NCI-H1436 (cell line): Measurements from ENCODE around the gene POLR2J2.
"Not testable (repeated sequence)": the region's sequence is repeated elsewhere in the genome, so short reads cannot be mapped to it uniquely, and the experiment has no call there.

Experiments
- DNase-seq: peaks from one replicate; lab custom pipeline; 2025; lab: John Stamatoyannopoulos, UW

POLR2J2 gene

GRCh38 chr7:102671166-102671955, at the start of gene POLR2J2:
Gene POLR2J2, minus strand, starts transcription at chr7:102671663. Its CDS starts 62 bp downstream, at chr7:102671601.
- DNase-seq, result not testable (repeated sequence)

- DNase-seq, result not testable (repeated sequence)
These were observed 47.0 kb upstream of the POLR2J2 start for GRCh38 chr7:102718491-102718890.

- not testable (repeated sequence) for DNase-seq
These were observed 44.3 kb upstream of the POLR2J2 start for GRCh38 chr7:102715718-102716117.

- DNase-seq, result not testable (repeated sequence)
These were observed 43.5 kb upstream of the POLR2J2 start for GRCh38 chr7:102714774-102715522.

- not testable (repeated sequence) for DNase-seq
These were observed 42.2 kb upstream of the POLR2J2 start for GRCh38 chr7:102713691-102714080.

GRCh38 chr7:102713011-102713690, 41.7 kb upstream of the POLR2J2 start:
- DNase-seq, result not testable (repeated sequence)

- DNase-seq, result not testable (repeated sequence)
These were observed 27.7 kb upstream of the POLR2J2 start for GRCh38 chr7:102698962-102699750.

GRCh38 chr7:102697642-102698512, 26.4 kb upstream of the POLR2J2 start:
- DNase-seq, result not testable (repeated sequence)

GRCh38 chr7:102696009-102696408, 24.5 kb upstream of the POLR2J2 start:
- DNase-seq, result not testable (repeated sequence)

- DNase-seq, result not testable (repeated sequence)
These were observed 23.6 kb upstream of the POLR2J2 start for GRCh38 chr7:102695033-102695552.

GRCh38 chr7:102694008-102694407, 22.5 kb upstream of the POLR2J2 start:
- DNase-seq, result not testable (repeated sequence)

GRCh38 chr7:102690602-102691001, 19.1 kb upstream of the POLR2J2 start:
- DNase-seq, result not testable (repeated sequence)

- not testable (repeated sequence) for DNase-seq
These were observed 18.2 kb upstream of the POLR2J2 start for GRCh38 chr7:102689436-102690282.

GRCh38 chr7:102688299-102689036, 17.0 kb upstream of the POLR2J2 start:
- DNase-seq, result not testable (repeated sequence)

GRCh38 chr7:102682560-102682959, 11.1 kb upstream of the POLR2J2 start:
- DNase-seq, result not testable (repeated sequence)

GRCh38 chr7:102680780-102681179, 9.3 kb upstream of the POLR2J2 start:
- DNase-seq, result not testable (repeated sequence)

- DNase-seq, result not testable (repeated sequence)
These were observed 4.1 kb upstream of the POLR2J2 start for GRCh38 chr7:102675545-102675944.

- DNase-seq, result not testable (repeated sequence)
These were observed 2.1 kb upstream of the POLR2J2 start for GRCh38 chr7:102673447-102674067.
